ENCODE results near the gene SMTN.

DNA sequence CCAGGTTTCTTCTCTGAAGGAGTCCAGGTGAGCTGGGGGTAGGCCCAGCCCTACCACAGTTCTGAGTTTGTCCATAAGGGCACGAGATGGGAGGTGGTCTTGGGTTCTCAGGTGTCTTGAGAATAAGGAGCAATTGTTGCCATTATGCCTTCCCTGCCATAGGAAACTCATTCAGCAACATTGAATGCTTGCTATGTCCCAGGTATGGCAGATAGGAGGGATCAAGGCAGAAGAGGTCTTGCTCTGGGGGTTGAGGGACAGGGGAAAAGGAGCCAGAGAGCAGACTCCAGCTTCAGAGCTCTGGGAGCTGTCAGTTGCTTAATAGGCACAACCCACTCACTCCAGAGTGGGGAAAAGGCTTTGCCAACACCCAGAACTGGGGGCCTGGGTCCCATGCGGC lies 22.0 kb downstream of the SMTN start:
- TF ChIP-seq, protein P1, sequence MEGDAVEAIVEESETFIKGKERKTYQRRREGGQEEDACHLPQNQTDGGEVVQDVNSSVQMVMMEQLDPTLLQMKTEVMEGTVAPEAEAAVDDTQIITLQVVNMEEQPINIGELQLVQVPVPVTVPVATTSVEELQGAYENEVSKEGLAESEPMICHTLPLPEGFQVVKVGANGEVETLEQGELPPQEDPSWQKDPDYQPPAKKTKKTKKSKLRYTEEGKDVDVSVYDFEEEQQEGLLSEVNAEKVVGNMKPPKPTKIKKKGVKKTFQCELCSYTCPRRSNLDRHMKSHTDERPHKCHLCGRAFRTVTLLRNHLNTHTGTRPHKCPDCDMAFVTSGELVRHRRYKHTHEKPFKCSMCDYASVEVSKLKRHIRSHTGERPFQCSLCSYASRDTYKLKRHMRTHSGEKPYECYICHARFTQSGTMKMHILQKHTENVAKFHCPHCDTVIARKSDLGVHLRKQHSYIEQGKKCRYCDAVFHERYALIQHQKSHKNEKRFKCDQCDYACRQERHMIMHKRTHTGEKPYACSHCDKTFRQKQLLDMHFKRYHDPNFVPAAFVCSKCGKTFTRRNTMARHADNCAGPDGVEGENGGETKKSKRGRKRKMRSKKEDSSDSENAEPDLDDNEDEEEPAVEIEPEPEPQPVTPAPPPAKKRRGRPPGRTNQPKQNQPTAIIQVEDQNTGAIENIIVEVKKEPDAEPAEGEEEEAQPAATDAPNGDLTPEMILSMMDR (IDR thresholded peaks at IDR 0.05), result no peak
- TF ChIP-seq POLR2A (IDR thresholded peaks at IDR 0.05), result no peak

All from body of pancreas (tissue), 4 donors.